Glomerular visceral epithelial cell (primary cell): Measurements from ENCODE around the gene CLEC16A.
A peak's percentile ranks its signal among the peaks of the same experiment; 100 is the strongest.
"Not testable (repeated sequence)": the region's sequence is repeated elsewhere in the genome, so short reads cannot be mapped to it uniquely, and the experiment has no call there.

Experiments
- DNase-seq: peaks from one replicate; pipeline ENCODE4 v3.0.0-alpha.2; 2016; ENCODE audit errors: extremely low spot score

The CLEC16A gene

DNA sequence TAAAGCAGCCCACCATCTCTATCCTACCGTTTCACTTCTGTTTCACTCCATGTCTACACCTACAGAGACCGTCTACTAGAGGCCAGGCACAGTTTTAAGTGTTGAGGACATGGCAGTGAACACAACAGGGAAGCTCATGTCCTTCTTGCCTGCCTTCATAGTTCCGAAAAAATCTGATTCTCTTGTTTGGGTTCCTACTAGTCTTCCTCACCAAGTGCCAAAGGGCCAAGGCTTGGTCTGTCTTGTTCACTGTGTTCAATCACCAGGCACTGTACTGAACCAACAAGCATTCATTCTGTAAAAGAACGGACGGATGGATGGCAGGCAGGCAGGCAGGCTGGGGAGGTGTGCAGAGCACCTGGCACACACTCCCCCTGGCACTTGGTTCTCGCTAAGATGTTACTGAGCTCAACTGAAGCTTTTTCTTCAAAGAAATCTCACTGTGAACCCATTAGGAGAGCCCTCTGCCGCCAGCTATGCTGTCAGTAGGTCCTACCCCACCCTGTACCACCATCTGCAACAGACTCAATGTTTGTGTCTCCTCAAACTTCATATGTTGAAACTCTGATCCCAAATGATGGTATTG is 4.6 kb upstream of the CLEC16A start:
- no peak for DNase-seq

DNA sequence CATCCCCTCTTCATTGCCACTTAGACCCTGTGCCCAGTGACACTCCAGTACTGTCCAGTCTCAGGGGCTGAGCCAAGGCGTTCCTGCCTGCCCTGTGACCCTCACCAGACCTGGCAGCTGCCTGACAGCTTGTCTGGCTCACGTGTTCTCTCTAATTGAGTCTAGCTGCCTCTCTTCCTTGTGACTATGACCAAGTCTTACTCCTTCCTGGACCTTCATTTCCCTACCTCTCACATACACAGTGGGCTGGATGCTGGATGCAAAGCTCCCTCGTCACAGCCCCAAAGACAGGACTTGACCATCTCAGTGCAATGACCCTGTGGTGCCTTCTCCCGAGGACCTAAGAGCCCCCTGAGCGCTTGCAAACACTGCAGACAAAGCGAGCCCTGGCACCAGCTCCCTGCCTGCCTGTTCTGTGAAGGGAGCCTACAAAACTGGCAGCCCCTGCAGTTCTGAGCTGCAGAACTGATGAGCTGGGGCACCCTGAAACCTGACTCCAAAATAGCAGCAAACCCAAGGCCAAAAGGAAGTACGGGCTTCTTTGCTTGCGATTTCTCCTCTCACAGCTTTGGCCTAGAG is 3.8 kb upstream of the CLEC16A start:
- DNase-seq = no peak

DNA sequence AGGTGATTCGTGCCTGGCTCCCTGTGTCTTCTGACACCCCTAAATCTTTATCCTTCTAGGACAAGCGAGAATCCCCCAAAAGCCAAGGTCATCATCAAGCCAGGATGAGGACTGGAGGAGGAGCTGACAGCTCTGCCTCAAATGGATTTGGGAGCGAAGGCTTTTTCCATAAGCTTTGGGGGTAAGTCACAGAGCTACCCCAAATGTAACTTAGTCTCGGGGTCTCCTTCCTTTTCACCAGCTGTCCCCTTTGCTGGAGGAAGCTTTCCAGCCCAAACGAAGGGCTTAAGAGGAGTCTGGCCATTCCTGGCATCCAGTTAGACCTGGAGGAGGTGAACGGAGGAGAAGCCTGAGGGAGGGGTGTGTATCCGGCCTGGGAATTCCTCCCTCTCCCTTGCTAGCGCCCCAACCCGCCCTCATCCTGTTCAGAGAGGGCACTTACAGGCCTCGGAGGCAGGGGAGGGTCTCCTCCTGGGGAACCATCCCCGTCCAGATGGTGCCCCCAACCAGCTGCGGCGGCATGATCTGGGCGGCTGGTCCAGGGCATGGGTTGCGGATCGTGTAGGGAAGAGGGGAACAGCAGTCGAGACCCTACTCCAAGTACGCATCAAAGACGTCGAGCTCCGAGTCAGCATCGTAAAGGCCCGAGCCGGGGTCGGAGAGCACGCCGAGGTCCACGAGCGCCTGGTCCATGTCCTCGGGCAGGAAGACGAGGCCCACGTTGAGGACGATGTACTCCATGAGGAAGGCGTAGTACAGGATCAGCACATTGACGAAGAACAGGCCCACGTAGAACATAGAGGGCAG is 3.0 kb upstream of the CLEC16A start:
- DNase-seq = no peak

DNA sequence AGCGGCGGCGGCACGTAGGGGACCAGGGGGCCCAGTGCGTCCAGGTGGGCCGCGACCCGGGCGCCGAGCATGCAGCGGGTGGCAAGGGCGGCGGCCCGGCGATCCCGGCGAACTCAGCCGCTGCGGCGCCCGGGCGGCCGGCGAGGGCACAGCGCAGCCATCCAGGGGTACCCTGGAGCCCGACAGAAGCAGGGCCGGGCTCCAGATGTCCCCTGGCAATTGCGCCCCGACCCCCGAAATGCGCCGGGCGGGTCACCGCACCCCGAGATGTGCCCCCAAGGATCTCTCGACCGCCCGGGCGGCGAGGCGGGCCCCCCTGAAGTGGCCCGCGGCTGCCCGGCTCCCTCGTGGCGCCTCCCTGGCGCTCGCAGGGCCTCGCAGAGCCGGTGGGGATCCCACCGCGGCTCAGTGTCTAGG is 2.4 kb upstream of the CLEC16A start:
- not testable (repeated sequence) for DNase-seq

DNA sequence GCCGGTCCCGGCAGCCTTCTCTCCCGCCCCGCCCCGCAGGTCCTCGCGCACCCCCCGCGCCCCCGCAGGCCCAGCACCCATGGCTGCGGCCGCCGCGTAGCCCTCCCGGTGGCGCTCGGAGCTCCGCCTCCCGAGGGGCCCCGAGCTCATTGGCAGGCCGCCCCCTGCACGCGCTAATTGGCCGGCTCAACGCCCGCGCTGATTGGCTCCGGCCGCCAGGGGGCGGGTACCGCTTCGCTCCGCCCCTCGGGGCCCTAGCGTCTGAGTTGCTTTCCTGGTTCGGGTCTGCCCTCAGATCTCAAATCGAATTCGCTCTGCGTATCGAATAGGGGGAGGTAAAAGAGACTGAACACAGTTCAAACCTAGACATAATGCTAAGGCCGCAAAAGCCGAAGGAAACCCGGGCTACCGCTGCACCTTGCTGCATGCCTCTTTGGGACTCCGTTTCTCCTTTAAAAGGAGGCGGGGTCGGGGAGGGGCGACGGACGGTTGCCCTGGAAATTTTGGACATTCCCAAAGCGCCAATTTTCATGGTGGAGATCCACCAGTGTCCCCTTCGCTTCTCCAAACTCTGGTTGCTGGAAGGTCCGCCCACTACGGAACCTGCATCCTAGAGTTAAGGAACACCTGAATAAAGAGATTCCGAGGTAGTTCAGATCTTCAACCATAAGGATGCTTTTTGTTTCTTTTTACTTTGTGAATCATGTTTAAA is 1.9 kb upstream of the CLEC16A start, which contains the start of gene DEXI:
TSS of gene DEXI (minus strand) at position 117 of the 712 bp plus-strand sequence. CDS start 463 bp downstream, outside the sequence.
- DNase-seq = peak; percentile 89

DNA sequence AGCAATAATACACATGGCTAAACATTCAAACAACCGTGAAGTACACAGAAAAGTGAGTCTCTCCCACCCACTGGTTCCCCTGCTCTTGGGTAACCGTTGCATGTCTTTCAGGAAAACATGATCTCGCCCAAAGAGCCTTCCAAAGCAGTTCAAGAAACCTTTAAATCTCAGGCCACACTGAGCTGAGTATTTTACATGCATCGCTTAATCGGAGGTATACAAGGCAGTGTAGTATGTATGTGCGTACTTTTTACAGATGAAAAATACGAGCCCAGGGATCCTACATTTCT is 1.4 kb upstream of the CLEC16A start:
- no peak for DNase-seq

DNA sequence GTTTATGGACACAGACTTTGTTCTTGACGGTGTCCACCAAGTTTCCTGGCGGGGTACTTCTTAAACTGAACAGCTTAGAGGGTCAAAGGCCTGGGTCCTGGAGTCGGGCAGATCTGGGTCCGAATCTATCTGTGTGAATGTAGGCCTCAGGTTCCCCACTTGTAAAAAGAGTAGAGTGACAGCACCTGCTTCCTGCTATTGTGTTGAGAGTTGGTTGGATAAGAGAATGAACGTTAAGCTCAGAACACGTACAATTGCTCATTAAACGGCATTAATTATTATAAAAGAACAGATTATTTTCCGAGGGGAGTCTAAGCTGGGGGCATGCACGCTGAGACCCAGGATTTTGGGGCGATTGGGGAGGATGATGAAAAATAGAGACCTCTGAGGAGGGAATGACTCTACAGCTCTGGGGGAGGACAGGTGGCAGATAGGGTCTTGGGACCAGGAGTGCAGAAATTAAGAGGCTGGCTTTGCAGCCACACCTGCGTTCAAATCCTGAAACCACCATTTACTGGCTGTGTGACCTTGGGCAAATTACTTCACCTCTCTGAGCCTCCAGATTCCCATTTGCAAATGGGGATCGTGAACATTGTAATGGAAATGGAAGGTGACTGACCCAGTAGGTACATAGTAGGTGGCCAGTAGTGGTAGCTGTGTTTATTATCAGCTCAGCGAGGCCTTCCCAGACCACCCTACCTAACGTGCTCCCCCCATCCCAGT is 862 bp downstream of the CLEC16A start:
- no peak for DNase-seq

DNA sequence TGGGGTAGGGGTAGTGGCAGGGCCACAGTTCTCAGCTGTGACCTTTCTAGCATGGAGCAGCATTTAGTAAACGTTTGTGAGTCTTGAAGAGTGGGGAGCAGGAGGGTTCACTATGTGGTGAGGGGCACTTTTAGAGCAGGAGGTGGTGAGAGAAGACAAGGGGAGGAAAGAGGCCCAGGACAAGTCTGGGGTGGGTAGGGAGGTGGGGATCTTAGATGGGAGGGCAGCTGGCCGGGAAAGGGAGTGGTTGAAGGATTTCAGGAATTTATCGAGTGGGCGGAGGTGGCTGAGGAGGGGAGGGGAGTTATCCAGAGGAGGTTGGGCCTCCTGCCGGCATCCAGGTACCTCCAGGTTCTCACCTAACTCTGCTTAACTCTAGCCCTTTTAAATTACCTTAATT is 1.9 kb downstream of the CLEC16A start:
- DNase-seq = no peak

DNA sequence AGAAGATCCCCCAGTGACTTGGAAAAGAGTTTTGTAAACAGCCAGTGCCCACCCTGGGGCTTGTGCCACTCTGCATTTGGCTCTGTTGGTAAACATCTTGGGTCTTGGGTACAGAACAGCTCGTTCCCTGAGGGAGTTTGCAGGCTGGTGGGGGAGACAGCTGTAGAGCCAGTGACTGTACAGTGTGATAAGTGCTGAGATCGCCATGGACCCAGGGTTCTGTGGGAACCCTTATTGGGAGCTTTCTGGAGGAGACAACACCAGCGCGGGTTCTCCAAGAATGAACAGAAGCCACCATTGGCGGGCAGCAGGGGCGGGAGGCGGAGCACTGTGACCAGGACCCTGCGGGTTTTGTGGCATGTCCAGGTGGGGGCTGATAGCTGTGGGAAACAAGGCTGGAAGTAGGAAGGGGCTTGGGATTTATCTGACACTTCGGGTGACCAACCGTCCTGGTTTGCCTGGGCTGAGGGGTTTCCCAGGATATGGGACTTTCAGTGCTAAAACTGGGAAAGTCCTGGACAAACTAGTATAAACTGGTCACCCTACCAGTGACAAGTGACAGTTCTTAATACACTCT is 2.9 kb downstream of the CLEC16A start:
- no peak for DNase-seq

DNA sequence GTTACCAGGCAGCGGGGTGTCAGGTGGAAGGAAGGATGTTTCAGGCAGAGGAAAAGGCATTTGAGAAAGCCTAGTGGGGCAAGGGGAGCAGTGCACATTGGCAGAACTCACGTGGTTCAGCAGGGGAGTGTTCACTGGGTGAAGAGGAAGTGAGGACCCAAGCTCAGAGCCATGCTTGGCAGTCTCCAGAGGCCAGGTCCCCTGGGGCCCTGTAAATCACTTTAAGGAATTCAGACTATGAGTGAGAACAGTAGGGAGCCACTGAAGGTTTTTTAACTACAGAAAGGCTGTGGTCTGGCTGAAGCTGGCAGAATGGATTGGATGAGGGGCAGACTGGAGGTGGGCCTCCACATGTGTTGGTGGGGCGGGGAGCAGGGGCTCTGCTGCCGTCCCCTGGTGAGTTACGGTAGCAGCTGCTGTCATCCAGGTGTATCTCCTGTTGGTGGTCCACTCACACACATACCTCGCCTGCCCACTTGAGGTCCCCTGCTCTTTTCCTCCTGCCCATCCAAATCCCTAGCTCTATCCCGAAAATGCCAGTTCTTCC is 5.1 kb downstream of the CLEC16A start:
- DNase-seq = no peak

DNA sequence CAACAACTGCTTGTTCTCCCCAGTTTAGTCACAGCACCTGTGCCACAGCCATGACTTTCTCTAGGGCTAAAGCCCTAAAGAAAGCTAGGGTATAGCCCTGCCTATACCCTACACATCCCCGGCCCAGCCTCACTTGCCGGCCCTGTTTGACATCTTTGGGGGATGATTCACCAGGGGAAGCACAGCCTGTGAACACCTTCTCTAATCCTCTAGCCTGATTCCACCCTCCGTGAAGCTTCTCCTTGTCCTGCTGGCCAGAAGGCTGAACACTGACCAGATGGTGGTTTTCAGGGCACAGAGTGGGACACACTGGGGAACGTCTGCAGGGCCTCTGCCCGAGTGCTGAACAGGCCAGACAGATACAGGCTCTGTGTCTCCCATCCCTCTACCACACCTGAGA is 6.0 kb downstream of the CLEC16A start:
- DNase-seq = no peak

DNA sequence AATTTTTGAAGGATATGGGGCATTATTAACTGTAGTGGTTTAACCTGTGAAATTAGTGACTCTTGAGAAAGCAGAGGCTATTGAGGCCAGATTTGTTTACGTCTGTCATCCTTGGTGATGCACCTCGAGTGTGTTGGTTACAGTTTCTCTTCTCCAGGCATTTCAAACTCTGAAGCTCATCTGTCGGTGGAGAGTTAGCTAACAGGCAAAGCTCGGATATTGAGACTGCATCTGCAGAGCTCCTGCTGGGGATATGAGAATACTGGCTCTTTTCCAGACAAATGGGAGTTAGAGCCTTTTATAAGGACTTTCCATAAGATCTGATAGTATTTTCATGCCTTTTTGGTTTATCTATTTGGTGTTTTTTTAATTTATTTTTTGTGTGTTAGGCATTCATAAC is 6.7 kb downstream of the CLEC16A start:
- no peak for DNase-seq

DNA sequence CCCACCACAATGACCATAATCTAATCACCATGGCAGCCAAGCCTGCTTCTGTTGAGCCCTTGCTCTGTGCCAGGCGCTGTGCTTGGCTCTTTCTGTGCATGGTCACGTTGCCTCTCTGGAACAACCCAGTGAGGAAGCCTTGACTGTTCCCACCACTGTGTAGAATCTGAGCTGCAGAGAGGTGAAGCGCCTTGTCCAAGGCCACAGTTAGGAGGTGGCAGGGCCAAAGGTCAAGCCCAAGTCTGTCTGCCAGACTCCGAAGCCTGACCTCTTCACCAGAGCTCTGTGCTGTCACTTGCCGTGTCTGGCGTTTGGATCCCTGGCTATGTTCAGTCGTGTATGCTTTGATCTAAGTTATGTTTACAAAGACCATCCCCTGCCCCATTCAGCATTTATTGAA is 10.5 kb downstream of the CLEC16A start:
- no peak for DNase-seq

DNA sequence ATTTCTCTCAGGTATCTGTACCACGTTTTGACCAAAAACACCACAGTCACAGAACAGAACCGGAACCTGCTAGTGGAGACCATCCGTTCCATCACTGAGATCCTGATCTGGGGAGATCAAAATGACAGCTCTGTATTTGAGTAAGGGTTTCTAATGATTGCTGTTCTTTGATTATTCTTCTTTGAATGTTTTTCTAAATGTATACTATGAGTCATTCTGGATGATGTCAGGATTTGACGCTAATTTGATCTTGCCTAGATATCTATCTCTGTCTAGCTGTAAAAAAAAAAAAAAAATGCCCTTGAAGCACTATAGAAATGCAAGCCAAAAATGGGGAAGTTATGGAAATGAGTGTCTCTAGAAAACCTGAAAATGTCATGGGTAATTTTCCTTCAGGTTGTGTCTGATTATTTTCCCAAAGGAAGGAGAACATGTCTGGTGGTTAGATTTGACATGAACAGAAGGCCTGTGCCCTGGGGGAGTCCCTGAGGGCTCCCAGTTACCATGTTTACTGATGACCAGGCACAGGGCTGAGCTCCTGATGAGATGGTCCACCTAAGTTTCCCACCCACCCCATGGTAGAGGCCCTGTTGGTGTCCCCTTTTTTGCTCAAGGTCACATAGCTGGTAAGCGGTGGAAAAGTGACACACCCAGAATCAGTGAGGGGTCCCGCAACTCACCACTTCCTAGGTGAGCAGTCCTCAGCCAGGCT is 13.6 kb downstream of the CLEC16A start:
- no peak for DNase-seq

DNA sequence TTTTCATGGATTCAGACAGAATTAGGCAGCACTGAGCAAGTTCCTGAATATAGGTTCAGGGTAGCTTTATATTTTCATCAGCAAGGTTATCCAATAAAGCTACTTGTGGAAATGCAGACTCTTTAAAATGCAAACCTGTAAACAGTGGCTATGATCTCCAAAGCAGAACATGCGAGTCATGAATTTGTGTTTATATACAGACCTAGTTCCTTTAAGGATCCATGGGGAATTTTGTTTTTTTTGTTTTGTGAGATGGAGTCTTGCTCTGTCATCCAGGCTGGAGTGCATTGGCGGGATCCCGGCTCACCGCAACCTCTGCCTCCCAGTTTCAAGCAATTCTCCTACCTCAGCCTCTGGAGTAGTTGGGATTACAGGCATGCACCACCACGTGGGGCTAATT is 14.8 kb downstream of the CLEC16A start:
- DNase-seq = no peak

DNA sequence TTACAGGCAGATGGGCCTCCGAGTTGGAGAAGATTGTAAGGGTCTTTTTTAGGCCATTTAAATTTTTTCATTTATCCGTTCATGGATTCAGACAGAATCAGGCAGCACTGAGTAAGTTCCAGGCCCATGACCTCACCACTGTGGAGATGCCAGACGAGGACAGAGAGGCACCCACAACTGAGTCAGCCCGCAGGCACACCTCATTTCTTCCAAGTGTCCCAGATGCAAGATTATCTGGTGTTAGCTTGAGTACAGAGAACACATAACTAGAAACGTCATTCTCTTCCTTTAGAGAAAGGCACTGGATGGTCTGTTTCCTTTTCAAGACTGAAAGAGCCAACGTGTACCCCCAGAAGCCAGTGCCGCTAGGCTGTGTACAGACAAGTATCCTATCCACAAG is 16.9 kb downstream of the CLEC16A start:
- DNase-seq = peak; percentile 80

DNA sequence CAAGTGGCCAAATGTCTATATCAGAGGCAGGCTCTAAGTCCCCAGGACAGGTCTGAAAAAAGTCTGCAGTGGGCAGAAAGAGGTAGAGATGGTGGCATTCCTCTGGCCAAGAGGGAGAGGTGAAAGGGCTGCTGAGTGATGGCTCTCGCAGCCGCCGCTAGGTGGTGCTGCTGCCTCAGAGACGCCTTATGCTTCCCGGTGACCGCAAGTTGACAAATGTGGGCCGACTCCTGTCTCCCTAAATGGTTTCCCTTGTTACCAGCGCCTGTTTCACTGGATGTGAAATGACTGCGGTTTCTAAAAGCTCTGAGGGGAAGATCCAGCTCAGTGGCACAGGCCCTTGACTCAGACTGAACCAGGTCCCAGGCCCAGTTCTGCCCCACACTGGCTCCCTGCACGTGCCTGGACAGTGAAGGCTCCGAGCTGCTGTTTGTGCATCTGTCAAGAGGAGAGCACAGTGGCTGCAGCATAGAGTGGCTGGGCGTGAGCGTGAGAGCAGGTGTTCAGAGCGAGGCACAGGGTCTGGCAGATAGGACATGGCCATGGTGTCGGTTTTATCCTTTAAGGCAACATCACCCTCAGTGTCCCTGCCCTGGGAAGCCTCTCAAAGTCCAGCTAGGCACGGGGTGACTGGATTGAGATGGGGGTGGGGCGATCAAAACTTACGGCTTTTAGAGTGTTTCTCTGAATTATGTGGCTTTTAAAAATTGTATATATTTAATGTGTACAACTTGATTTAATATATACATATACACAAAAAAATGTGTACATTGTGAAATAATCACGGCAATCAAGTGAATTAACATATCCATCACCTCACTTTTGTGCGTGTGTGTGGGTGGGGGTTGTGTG is 19.9 kb downstream of the CLEC16A start:
- DNase-seq = peak; percentile 80

DNA sequence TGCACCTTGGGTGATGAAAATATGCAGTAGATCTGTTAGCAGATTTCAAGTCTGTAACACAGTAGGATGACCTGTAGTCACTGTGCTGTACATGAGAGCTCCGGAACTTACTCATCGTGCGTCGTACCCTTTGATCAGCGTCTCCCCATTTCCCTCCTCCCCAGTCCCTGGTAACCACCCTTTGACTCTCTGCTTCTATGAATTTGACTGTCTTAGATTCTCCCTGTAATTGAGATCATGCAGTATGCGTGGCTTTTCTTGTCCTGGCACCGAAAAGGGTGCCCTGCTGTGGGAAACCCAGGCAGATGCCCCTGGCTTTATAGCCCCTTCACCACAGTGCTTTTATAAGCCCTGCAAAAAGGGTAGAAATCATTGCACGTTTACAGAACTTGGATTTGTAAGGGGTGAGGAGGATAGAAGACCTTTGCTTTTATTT is 20.5 kb downstream of the CLEC16A start:
- DNase-seq = no peak

DNA sequence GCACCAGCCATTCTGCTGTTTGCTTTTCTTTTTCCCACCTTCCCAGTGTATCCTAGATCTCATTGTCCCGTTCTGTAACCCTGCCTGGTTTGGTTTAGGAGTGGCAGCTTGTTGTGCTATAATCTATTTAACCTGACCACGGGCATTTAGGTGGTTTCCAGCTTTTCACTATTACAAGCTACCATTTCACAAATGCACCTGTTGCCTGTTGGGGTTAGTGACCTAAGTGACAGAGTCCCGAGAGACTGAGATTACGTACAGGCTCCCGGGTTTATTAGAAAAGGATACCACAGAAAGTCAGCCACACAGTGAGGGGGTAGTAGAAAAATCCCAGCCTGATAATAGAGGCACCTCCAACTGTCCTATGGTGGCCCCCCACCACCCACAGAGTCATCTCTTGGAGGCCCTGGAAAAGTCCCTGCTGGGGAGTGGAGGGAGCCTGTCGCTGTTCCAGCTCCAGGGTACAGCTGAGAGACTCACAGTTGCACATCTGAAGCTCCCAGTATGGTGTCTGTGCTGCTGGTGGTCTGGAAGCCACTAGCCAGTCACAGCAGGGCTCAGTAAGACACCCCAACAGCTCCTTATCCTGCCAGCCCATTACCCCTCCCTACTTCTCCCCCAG is 21.2 kb downstream of the CLEC16A start:
- DNase-seq = no peak
